K562 (cell line): ENCODE measurements around the gene TBP. TPM values are rescaled to one million over a fixed set of nuclear protein-coding genes. Genes with fewer than 3 reads are reported as not detected.

Experiments
- ARHGAP35 ChIP-seq: fragments of 450-650 bp; IDR thresholded peaks from 2 replicates; pipeline ENCODE4 v1.6.1; 2018; ENCODE audit not compliant: partially characterized antibody
- ASH1L ChIP-seq: fragments of 450-650 bp; IDR thresholded peaks from 2 replicates; pipeline ENCODE4 v1.6.1; 2018; ENCODE audit warnings: borderline replicate concordance, mild to moderate bottlenecking, low read depth; ENCODE audit not compliant: partially characterized antibody
- BRD4 ChIP-seq: fragments of 200-600 bp; sonication (generic); IDR thresholded peaks from 2 replicates; pipeline ENCODE4 v1.6.1; 2017; ENCODE audit warnings: inconsistent platforms
- FIP1L1 ChIP-seq: fragments of 200-400 bp; formaldehyde crosslinking; IDR thresholded peaks from 2 replicates; pipeline ENCODE4 v1.6.1; 2018; ENCODE audit warnings: mild to moderate bottlenecking, low read depth, low read length; ENCODE audit not compliant: poor library complexity, severe bottlenecking
- FOXA1 ChIP-seq: fragments of 450-650 bp; IDR thresholded peaks from 2 replicates; pipeline ENCODE4 v1.6.1; 2016; ENCODE audit warnings: mild to moderate bottlenecking, borderline replicate concordance
- KHSRP ChIP-seq: fragments of 450-650 bp; IDR thresholded peaks from 2 replicates; pipeline ENCODE4 v1.6.1; 2017
- MAX ChIP-seq: sonication (generic); formaldehyde crosslinking; IDR thresholded peaks from 2 replicates; pipeline ENCODE4 v1.9.0; 2022; ENCODE audit warnings: mild to moderate bottlenecking, missing genetic modification reagents
- MCM2 ChIP-seq: fragments of 450-650 bp; IDR thresholded peaks from 2 replicates; pipeline ENCODE4 v1.6.1; 2017; ENCODE audit warnings: low read depth, mild to moderate bottlenecking
- MED1 ChIP-seq: sonication (generic); formaldehyde crosslinking; IDR thresholded peaks from 2 replicates; pipeline ENCODE4 v1.8.1; 2023; ENCODE audit warnings: missing genetic modification reagents, borderline replicate concordance
- NFATC3 ChIP-seq: fragments of 450-650 bp; IDR thresholded peaks from 2 replicates; pipeline ENCODE4 v1.6.1; 2017; ENCODE audit warnings: mild to moderate bottlenecking
- NKRF ChIP-seq: fragments of 450-650 bp; IDR thresholded peaks from 2 replicates; pipeline ENCODE4 v1.6.1; 2016; ENCODE audit warnings: borderline replicate concordance
- PHB2 ChIP-seq: fragments of 450-650 bp; IDR thresholded peaks from 2 replicates; pipeline ENCODE4 v1.6.1; 2017; ENCODE audit warnings: low read depth
- POLR3A ChIP-seq: IDR thresholded peaks from 2 replicates; pipeline ENCODE4 v1.6.1; 2011; ENCODE audit warnings: borderline replicate concordance, mild to moderate bottlenecking, moderate library complexity; ENCODE audit not compliant: insufficient read length, insufficient read depth; ENCODE audit errors: extremely low read depth
- PYGO2 ChIP-seq: fragments of 450-650 bp; IDR thresholded peaks from 2 replicates; pipeline ENCODE4 v1.6.1; 2016; ENCODE audit warnings: mild to moderate bottlenecking, missing genetic modification characterization, moderate library complexity, missing compliant biosample characterization
- SMARCA4 ChIP-seq: fragments of 450-650 bp; IDR thresholded peaks from 2 replicates; pipeline ENCODE4 v1.6.1; 2016
- USF1 ChIP-seq: sonication (generic); formaldehyde crosslinking; IDR thresholded peaks from 2 replicates; pipeline ENCODE4 v1.9.0; 2022; ENCODE audit warnings: mild to moderate bottlenecking, missing genetic modification reagents
- ZBTB12 ChIP-seq: fragments of 250-450 bp; sonication (Bioruptor Pico); IDR thresholded peaks from 2 replicates; pipeline ENCODE4 v1.4.0; 2020
- ZBTB8A ChIP-seq: fragments of 450-650 bp; IDR thresholded peaks from 2 replicates; pipeline ENCODE4 v1.6.1; 2018; ENCODE audit warnings: mild to moderate bottlenecking, moderate library complexity; ENCODE audit not compliant: partially characterized antibody
- ZNF12 ChIP-seq: sonication (generic); formaldehyde crosslinking; IDR thresholded peaks from 2 replicates; pipeline ENCODE4 v1.4.0; 2020; ENCODE audit warnings: mild to moderate bottlenecking, missing genetic modification reagents
- ZNF239 ChIP-seq: fragments of 250-450 bp; sonication (Bioruptor Pico); IDR thresholded peaks from 2 replicates; pipeline ENCODE4 v1.4.0; 2020; ENCODE audit warnings: mild to moderate bottlenecking
- ZNF561 ChIP-seq: fragments of 450-650 bp; formaldehyde crosslinking; conservative IDR thresholded peaks from 2 replicates; pipeline ENCODE4 v1.4.0; 2020; ENCODE audit warnings: mild to moderate bottlenecking, moderate library complexity
- ZNF639 ChIP-seq, 2 experiments: fragments of 200-800 bp in 1 of 2; sonication (Bioruptor generic) in 1 of 2; sonication (generic) in 1 of 2; formaldehyde crosslinking in 1 of 2; IDR thresholded peaks in 1 of 2; conservative IDR thresholded peaks in 1 of 2; 2 replicates each; pipeline versions ENCODE4 v1.5.0 to v1.6.1; 2016 to 2020; ENCODE audit warnings: missing compliant biosample characterization in 1 of 2, missing genetic modification characterization in 1 of 2, missing genetic modification reagents in 1 of 2
- ZNF717 ChIP-seq: fragments of 250-450 bp; sonication (Bioruptor Pico); IDR thresholded peaks from 2 replicates; pipeline ENCODE4 v1.5.0; 2021
- ZNF75A ChIP-seq: fragments of 450-650 bp; formaldehyde crosslinking; IDR thresholded peaks from 2 replicates; pipeline ENCODE4 v1.4.0; 2020; ENCODE audit warnings: mild to moderate bottlenecking
- polyA plus RNA-seq, 8 experiments: library from polyadenylated mRNA; depleted of rRNA in 4 of 8; stranded (reverse) in 5 of 8; unstranded in 3 of 8; fragments of >200 nt; fragmentation: Nextera tagmentation in 2 of 8; fragmentation: Illumina TruSeq in 1 of 8; extraction: Ambion mirVana in 2 of 8; extraction: Trizol in 1 of 8; gene quantifications; 2 replicates each; pipeline versions ENCODE4 v1.2.1 to v1.2.3, GENCODE V29; 2011 to 2014; ENCODE audit warnings: inconsistent platforms in 1 of 8, missing spikeins in 1 of 8
- total RNA-seq, 7 experiments: library from RNA; depleted of rRNA in 6 of 7; stranded (reverse); fragments of >200 nt in 6 of 7; fragmentation: Illumina TruSeq in 2 of 7; extraction: Trizol in 2 of 7; gene quantifications; 2 replicates each; pipeline versions ENCODE4 v1.2.1 to v1.2.3, GENCODE V29; 2011 to 2021; ENCODE audit warnings: low replicate concordance in 1 of 7

Gene TBP
- total and polyA plus RNA-seq, 9 of the 15 experiments (the other 6 are each of a cell fraction or from before 2014, with no cell fraction given) = 28.5 to 86.1 (median 39.5) TPM

GRCh38 chr6:170554013-170554795, at the start of gene TBP (continued):
- TF ChIP-seq PYGO2 (no peak), ZNF239 (0 out of 2 replicates have a peak, but pooled peaks have one; percentile 13), BRD4 (no peak), MAX (peak; percentile 72), NKRF (peak; percentile 90), USF1 (CRISPR knock-in tag) (peak; percentile 44), ASH1L (peak; percentile 62), ARHGAP35 (no peak), MED1 (CRISPR knock-in tag) (no peak), ZNF639 (CRISPR knock-in tag; conservative IDR thresholded peaks at IDR 0.05 in 1 of 2, IDR thresholded peaks at IDR 0.05 in 1 of 2) (peak in 1 of 2 experiments; percentile 61; a peak in 2 of 4 replicates), KHSRP (0 out of 2 replicates have a peak, but pooled peaks have one; percentile 43), MCM2 (no peak), ZNF12 (no peak), ZNF75A (CRISPR knock-in tag) (0 out of 2 replicates have a peak, but pooled peaks have one; percentile 39), ZBTB8A (no peak), ZNF717 (CRISPR knock-in tag) (no peak), ZNF561 (CRISPR knock-in tag) (no peak), SMARCA4 (0 out of 2 replicates have a peak, but pooled peaks have one; percentile 11), PHB2 (no peak), FIP1L1 (no peak), ZBTB12 (CRISPR knock-in tag) (peak; percentile 99), POLR3A (no peak), FOXA1 (no peak), NFATC3 (0 out of 2 replicates have a peak, but pooled peaks have one; percentile 7)
